ENCODE measurements around the gene HSF4. TPM values are rescaled to one million over a fixed set of nuclear protein-coding genes. Genes with fewer than 3 reads are reported as not detected.

The HSF4 gene
- total RNA-seq, 1 experiment from 2014 or later: 13.9 TPM

GRCh38 chr16:67144943-67145342, 19.6 kb upstream of the HSF4 start:
- H3K27me3 ChIP-seq (replicated peaks; ENCODE audit: insufficient read depth, low read depth, low read length, poor library complexity): no peaks in the 10 kb centered on the region
- POLR2A ChIA-PET (ENCODE audit: low non-redundant PET): no interaction called here
- no peak for DNase-seq (ENCODE audit: low spot score)
- intact Hi-C loops (cut with micrococcal nuclease; ENCODE audit: unreplicated experiment): no loop called here
- H3K9me3 ChIP-seq (ENCODE audit: low read depth, low read length, poor library complexity, severe bottlenecking): no peaks in the 10 kb centered on the region
- H3K4me1 ChIP-seq (ENCODE audit: insufficient read depth, low read length, poor library complexity, severe bottlenecking): no peaks in the 10 kb centered on the region
- no peak overlapping the region for H3K4me3 ChIP-seq (ENCODE audit: low read depth, low read length, poor library complexity, severe bottlenecking)
- no TSS peak for BruUV-seq (replicated peaks)
- peaks cover 85% of the 10 kb centered on the region for H3K36me3 ChIP-seq (ENCODE audit: insufficient read depth, low read length, poor library complexity, severe bottlenecking)
- TF ChIP-seq EZH2 (IDR thresholded peaks at IDR 0.05; ENCODE audit: borderline replicate concordance, low read depth, low read length, poor library complexity, severe bottlenecking) (no peak), CTCF (conservative IDR thresholded peaks at IDR 0.05; ENCODE audit: low read depth, low read length) (no peak)
- H3K27ac ChIP-seq (ENCODE audit: low read depth, low read length, poor library complexity, severe bottlenecking): no peak overlapping the region
- CTCF ChIA-PET: interaction anchor here (0.8 kb wide), 1 partner anchor 10 kb away, joined by 4 read pairs; no protein-coding TSS in a partner anchor

GRCh38 chr16:67145746-67146145, 18.8 kb upstream of the HSF4 start:
- ChIA-PET CTCF (interaction anchor here (0.8 kb wide), 1 partner anchor 9 kb away, joined by 4 read pairs; no protein-coding TSS in a partner anchor), POLR2A (ENCODE audit: low non-redundant PET) (no interaction called here)
- H3K27me3 ChIP-seq (replicated peaks; ENCODE audit: insufficient read depth, low read depth, low read length, poor library complexity): no peaks in the 10 kb centered on the region
- no TSS peak for BruUV-seq (replicated peaks)
- H3K4me1 ChIP-seq (ENCODE audit: insufficient read depth, low read length, poor library complexity, severe bottlenecking): no peaks in the 10 kb centered on the region
- intact Hi-C loops (cut with micrococcal nuclease; ENCODE audit: unreplicated experiment): no loop called here
- DNase-seq (ENCODE audit: low spot score): no peak
- H3K27ac ChIP-seq (ENCODE audit: low read depth, low read length, poor library complexity, severe bottlenecking): no peak overlapping the region
- no peak overlapping the region for H3K4me3 ChIP-seq (ENCODE audit: low read depth, low read length, poor library complexity, severe bottlenecking)
- peaks cover 77% of the 10 kb centered on the region for H3K36me3 ChIP-seq (ENCODE audit: insufficient read depth, low read length, poor library complexity, severe bottlenecking)
- no peaks in the 10 kb centered on the region for H3K9me3 ChIP-seq (ENCODE audit: low read depth, low read length, poor library complexity, severe bottlenecking)
- TF ChIP-seq CTCF (conservative IDR thresholded peaks at IDR 0.05; ENCODE audit: low read depth, low read length): no peak
- no peak for TF ChIP-seq EZH2 (IDR thresholded peaks at IDR 0.05; ENCODE audit: borderline replicate concordance, low read depth, low read length, poor library complexity, severe bottlenecking)

GRCh38 chr16:67146523-67147357, 17.8 kb upstream of the HSF4 start:
- intact Hi-C loops (cut with micrococcal nuclease; ENCODE audit: unreplicated experiment): no loop called here
- DNase-seq (ENCODE audit: low spot score): no peak
- peaks cover 8% of the 10 kb centered on the region for H3K4me1 ChIP-seq (ENCODE audit: insufficient read depth, low read length, poor library complexity, severe bottlenecking)
- H3K4me3 ChIP-seq (ENCODE audit: low read depth, low read length, poor library complexity, severe bottlenecking): no peak overlapping the region
- H3K27me3 ChIP-seq (replicated peaks; ENCODE audit: insufficient read depth, low read depth, low read length, poor library complexity): no peaks in the 10 kb centered on the region
- POLR2A ChIA-PET (ENCODE audit: low non-redundant PET): no interaction called here
- BruUV-seq (replicated peaks): no TSS peak
- H3K9me3 ChIP-seq (ENCODE audit: low read depth, low read length, poor library complexity, severe bottlenecking): no peaks in the 10 kb centered on the region
- H3K36me3 ChIP-seq (ENCODE audit: insufficient read depth, low read length, poor library complexity, severe bottlenecking): peaks cover 67% of the 10 kb centered on the region
- CTCF ChIA-PET: no interaction called here
- H3K27ac ChIP-seq (ENCODE audit: low read depth, low read length, poor library complexity, severe bottlenecking): no peak overlapping the region
- TF ChIP-seq EZH2 (IDR thresholded peaks at IDR 0.05; ENCODE audit: borderline replicate concordance, low read depth, low read length, poor library complexity, severe bottlenecking) (no peak), CTCF (conservative IDR thresholded peaks at IDR 0.05; ENCODE audit: low read depth, low read length) (0 out of 2 replicates have a peak, but pooled peaks have one; percentile 13)

All from A673 (cell line).